Measurements from ENCODE around the gene TGFBR2.

DNA sequence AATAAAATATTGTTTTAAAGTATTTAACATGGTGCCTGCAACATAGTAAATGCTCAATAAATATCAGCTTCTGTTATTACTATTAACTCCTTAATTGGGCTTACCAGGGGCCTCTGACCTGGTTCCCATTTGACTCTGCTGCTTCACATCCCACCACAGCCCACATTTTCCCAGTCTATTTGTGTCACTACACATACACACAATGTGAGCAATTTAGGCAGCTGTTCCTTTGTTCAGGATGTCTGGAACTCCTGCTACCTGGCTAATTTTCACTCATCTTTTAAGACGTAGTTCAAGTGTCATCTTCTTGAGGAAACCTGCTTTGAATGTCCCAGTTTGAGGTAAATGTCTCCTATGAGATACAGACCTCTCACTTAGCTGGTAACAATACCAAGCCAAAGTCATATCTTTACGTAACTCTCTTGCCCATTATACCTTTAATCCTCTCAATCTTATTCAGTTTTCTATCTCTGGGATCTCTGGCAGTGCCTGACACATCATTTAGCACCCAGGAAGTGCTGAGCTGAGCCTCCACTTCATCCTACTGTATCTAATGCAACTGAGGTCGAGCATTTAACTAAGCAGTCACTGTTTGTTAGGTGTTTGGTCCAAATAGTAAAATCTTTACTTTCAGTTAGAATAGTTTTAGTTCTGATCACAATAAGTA is 4.4 kb downstream of the TGFBR2 start:
- TF ChIP-seq, protein P1, sequence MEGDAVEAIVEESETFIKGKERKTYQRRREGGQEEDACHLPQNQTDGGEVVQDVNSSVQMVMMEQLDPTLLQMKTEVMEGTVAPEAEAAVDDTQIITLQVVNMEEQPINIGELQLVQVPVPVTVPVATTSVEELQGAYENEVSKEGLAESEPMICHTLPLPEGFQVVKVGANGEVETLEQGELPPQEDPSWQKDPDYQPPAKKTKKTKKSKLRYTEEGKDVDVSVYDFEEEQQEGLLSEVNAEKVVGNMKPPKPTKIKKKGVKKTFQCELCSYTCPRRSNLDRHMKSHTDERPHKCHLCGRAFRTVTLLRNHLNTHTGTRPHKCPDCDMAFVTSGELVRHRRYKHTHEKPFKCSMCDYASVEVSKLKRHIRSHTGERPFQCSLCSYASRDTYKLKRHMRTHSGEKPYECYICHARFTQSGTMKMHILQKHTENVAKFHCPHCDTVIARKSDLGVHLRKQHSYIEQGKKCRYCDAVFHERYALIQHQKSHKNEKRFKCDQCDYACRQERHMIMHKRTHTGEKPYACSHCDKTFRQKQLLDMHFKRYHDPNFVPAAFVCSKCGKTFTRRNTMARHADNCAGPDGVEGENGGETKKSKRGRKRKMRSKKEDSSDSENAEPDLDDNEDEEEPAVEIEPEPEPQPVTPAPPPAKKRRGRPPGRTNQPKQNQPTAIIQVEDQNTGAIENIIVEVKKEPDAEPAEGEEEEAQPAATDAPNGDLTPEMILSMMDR (IDR thresholded peaks at IDR 0.05), result no peak
- TF ChIP-seq POLR2A (IDR thresholded peaks at IDR 0.05), result no peak
- no peak for TF ChIP-seq POLR2AphosphoS5 (IDR thresholded peaks at IDR 0.05)

All from prostate gland (tissue), 2 donors.